Mesothelial cell of epicardium (in vitro differentiated cells): ENCODE results near the gene GABRA5. TPM values are rescaled to one million over a fixed set of nuclear protein-coding genes. Genes with fewer than 3 reads are reported as not detected.
A peak's percentile ranks its signal among the peaks of the same experiment; 100 is the strongest.

ENCODE experiments used
- DNase-seq, 2 experiments: peaks; one replicate each; pipeline ENCODE4 v3.0.0; 2021; ENCODE audit warnings: low spot score in 2 of 2; ENCODE audit not compliant: unreplicated experiment in 2 of 2
- H3K27ac Mint-ChIP-seq: 2 replicates; pipeline ENCODE4 v1.8.0; 2021; ENCODE audit warnings: mixed read lengths
- H3K27me3 Mint-ChIP-seq: 2 replicates; pipeline ENCODE4 v1.8.0; 2021; ENCODE audit warnings: low read depth, mixed read lengths
- H3K36me3 Mint-ChIP-seq: 2 replicates; pipeline ENCODE4 v1.8.0; 2021; ENCODE audit warnings: mixed read lengths
- H3K4me1 Mint-ChIP-seq: 2 replicates; pipeline ENCODE4 v1.8.0; 2021; ENCODE audit warnings: mixed read lengths
- H3K4me3 Mint-ChIP-seq: 2 replicates; pipeline ENCODE4 v1.8.0; 2021; ENCODE audit warnings: mild to moderate bottlenecking, moderate library complexity, mixed read lengths
- H3K9me3 Mint-ChIP-seq: 2 replicates; pipeline ENCODE4 v1.8.0; 2021; ENCODE audit warnings: mixed read lengths
- total RNA-seq: library from RNA; stranded (reverse); gene quantifications from 3 replicates; pipeline ENCODE4 v1.2.1, GENCODE V29; 2021
- TF ChIP-seq, protein P1 (sequence below): fragments of 200-600 bp; sonication (generic); IDR thresholded peaks from one replicate; pipeline ENCODE4 v1.5.0; 2021; ENCODE audit warnings: antibody characterized with exemption; ENCODE audit not compliant: unreplicated experiment

Gene GABRA5
- total RNA-seq, 1 donor from 2014 or later, result 0.49 TPM

DNA sequence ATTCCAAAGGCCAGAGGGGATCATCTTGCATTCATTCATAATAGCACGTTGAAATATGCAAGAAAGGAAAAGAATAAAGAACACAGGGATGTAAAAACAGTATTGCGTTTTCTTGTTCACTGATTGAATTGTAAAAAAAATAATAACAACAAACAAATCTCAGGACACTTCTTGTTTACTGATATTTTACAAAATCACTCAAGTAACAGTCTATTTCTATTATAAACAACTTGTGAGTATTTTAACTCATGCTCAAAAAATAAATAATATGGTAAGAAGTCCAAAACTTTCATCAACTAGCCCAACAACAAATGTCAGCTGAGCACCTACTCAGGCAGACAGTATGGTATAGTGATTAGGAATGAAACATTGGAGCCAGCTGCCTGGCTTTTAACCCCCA, 101.9 kb downstream of the GABRA5 start:
- TF ChIP-seq, protein P1, sequence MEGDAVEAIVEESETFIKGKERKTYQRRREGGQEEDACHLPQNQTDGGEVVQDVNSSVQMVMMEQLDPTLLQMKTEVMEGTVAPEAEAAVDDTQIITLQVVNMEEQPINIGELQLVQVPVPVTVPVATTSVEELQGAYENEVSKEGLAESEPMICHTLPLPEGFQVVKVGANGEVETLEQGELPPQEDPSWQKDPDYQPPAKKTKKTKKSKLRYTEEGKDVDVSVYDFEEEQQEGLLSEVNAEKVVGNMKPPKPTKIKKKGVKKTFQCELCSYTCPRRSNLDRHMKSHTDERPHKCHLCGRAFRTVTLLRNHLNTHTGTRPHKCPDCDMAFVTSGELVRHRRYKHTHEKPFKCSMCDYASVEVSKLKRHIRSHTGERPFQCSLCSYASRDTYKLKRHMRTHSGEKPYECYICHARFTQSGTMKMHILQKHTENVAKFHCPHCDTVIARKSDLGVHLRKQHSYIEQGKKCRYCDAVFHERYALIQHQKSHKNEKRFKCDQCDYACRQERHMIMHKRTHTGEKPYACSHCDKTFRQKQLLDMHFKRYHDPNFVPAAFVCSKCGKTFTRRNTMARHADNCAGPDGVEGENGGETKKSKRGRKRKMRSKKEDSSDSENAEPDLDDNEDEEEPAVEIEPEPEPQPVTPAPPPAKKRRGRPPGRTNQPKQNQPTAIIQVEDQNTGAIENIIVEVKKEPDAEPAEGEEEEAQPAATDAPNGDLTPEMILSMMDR, result no peak
- peaks cover 89% of the 10 kb centered on the region for H3K27me3 Mint-ChIP-seq
- no peaks in the 10 kb centered on the region for H3K36me3 Mint-ChIP-seq
- no peaks in the 10 kb centered on the region for H3K9me3 Mint-ChIP-seq
- peak overlapping the region; percentile 22 for H3K4me3 Mint-ChIP-seq
- DNase-seq, result no peak
- no peak overlapping the region for H3K27ac Mint-ChIP-seq
- H3K4me1 Mint-ChIP-seq, result peaks cover 2% of the 10 kb centered on the region

DNA sequence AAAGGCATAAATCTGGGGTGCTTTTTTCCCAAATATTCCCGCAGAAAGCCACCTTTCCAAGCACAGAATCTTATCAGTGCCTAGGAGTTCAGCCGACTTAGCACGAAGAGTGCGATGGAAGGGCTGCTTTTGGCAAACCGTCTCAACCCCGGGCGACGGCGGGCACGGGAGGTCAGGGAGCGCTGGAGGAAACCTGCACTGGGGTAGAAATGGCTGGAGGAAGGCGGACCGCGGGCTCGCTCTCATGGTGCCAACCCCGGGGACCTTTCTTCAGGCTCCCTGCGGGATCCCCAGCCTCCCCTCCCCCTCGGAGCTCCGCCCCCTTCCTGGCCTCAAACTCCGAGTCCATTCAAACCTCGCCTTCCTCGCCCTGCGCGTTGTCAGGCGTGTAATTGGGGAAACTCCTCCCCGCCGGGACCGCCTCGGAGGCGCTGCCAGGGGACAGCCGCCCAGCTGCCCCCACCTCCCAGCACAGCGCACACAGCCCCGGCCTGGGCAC, 103.9 kb downstream of the GABRA5 start, which contains the start of gene GABRG3:
Gene GABRG3 (plus strand): TSS at position 470 of the 499 bp plus-strand sequence.
- Mint-ChIP-seq H3K4me1 (peaks cover 4% of the 10 kb centered on the region), H3K36me3 (no peaks in the 10 kb centered on the region), H3K27ac (no peak within 1 kb of the TSS), H3K27me3 (peaks cover 83% of the 10 kb centered on the region), H3K4me3 (peak within 1 kb of the TSS; percentile 70), H3K9me3 (no peaks in the 10 kb centered on the region)
- peak in 1 of 2 experiments; percentile 49 for DNase-seq
- TF ChIP-seq, protein P1, result no peak

DNA sequence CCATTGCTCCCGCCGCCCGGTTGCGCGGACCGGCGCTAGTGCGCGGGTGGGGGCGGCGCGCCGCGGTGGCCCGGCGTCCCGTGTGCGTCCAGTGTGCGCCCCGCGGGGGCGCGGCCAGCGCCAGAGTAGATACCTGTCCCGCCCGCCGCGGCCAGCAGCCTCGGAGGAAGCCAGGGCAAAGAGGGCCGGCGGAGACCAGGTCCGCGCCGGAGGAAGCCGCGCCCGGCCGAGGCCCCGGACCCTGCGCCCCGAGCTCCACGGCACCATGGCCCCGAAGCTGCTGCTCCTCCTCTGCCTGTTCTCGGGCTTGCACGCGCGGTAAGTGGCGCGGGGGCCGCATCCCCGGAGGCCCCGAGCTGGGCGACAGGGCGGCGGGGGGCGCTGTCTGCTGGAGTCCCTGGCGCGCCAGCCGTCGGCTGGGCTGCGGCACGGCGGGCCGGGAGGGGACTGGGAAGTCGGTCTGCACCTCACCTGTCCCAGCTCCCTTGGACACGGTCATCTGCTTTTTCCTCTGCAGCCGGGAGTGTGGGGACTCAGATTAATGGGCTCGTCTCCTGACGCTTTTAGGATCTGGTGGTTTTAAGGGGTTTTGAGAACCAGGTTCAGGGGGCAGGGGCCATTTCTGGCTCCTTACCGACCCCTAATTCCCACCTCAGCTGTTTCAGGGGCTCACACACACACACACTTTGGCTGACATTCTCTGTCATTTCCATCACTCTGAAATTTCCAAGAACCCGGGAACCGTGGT, 104.6 kb downstream of the GABRA5 start:
- DNase-seq, result peak in 1 of 2 experiments; percentile 48
- no peak overlapping the region for H3K27ac Mint-ChIP-seq
- peak overlapping the region; percentile 49 for H3K4me3 Mint-ChIP-seq
- no peaks in the 10 kb centered on the region for H3K36me3 Mint-ChIP-seq
- H3K4me1 Mint-ChIP-seq, result peaks cover 4% of the 10 kb centered on the region
- H3K27me3 Mint-ChIP-seq, result peaks cover 84% of the 10 kb centered on the region
- TF ChIP-seq, protein P1, result no peak
- no peaks in the 10 kb centered on the region for H3K9me3 Mint-ChIP-seq

DNA sequence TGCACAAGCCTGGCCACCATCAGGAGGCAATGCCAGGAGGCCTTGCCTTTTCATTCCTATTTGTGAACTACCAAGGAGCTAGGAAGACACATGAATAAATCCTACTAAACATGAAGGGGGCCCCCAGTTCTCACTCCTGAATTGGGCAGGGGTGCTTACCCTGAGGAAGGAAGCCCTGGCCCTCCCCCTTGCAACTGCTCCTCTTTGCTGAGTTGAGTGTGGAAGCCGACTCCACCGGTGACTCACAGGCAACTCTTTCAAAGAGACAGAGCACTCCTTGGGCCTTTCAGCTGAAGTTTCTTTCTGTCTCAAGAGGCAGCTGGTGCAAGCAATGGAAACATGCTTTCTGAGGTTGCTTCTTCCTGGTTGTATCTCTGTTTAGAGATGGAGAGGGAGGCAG, 105.8 kb downstream of the GABRA5 start:
- Mint-ChIP-seq H3K36me3 (no peaks in the 10 kb centered on the region), H3K4me1 (peaks cover 4% of the 10 kb centered on the region), H3K27me3 (peaks cover 83% of the 10 kb centered on the region), H3K4me3 (peak overlapping the region; percentile 49), H3K9me3 (no peaks in the 10 kb centered on the region), H3K27ac (no peak overlapping the region)
- TF ChIP-seq, protein P1, result no peak
- no peak for DNase-seq

DNA sequence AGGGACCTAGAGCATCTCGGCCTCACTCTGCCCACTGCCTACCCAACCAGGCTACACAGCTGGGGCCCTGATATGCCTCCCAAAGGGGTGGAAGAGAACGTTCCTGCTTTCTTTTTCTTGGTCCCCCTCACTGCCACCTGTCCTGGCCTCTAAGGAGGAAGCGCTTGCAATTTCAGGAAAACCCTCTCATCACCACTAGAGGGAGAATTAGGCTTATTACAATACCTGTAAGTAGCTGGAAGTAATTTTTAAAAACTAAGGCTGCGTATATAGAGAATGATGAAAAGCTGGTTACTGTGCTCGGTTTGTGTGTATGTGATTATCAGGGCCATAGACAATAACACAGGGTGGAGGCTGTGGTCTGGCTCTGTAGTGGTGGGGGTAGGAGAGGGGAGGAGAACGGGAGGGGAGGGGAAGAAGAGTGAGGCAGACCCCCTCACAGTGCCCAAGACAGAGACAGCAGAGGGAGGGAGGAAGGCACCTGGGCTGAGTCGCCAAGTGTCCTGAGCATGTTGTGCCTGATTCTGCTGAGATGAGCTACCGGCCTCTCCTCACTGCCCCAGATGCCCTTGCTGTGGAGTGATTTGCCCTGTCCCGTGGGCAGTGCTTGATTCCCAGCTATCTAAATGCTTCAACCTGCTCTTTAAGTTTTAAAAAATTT, 107.4 kb downstream of the GABRA5 start:
- DNase-seq, result no peak
- H3K27ac Mint-ChIP-seq, result no peak overlapping the region
- H3K36me3 Mint-ChIP-seq, result no peaks in the 10 kb centered on the region
- no peak overlapping the region for H3K4me3 Mint-ChIP-seq
- peaks cover 4% of the 10 kb centered on the region for H3K4me1 Mint-ChIP-seq
- TF ChIP-seq, protein P1, result peak; percentile 70
- no peaks in the 10 kb centered on the region for H3K9me3 Mint-ChIP-seq
- peaks cover 81% of the 10 kb centered on the region for H3K27me3 Mint-ChIP-seq
